Neuronal stem cell (in vitro differentiated cells): ENCODE results near the gene HSPB8.

Experiments
- DNase-seq: peaks from one replicate; pipeline ENCODE4 v3.0.0-alpha.2; 2013; ENCODE audit warnings: low spot score
- H2AFZ ChIP-seq: one replicate; pipeline ENCODE4 v1.6.1; 2013; ENCODE audit warnings: mild to moderate bottlenecking, low read length, inconsistent platforms
- H2AK5ac ChIP-seq: 2 replicates; pipeline ENCODE4 v1.6.1; 2013; ENCODE audit warnings: low read depth, mild to moderate bottlenecking, inconsistent platforms, low read length, moderate library complexity, mixed read lengths
- H2BK120ac ChIP-seq: 2 replicates; pipeline ENCODE4 v1.6.1; 2013; ENCODE audit warnings: low read depth, mild to moderate bottlenecking, inconsistent platforms, low read length, moderate library complexity, mixed read lengths
- H2BK12ac ChIP-seq: one replicate; pipeline ENCODE4 v1.6.1; 2013; ENCODE audit warnings: low read length, inconsistent platforms
- H2BK15ac ChIP-seq: 2 replicates; pipeline ENCODE4 v1.6.1; 2013; ENCODE audit warnings: mild to moderate bottlenecking, low read length, inconsistent platforms, mixed read lengths
- H2BK5ac ChIP-seq: one replicate; pipeline ENCODE4 v1.6.1; 2013; ENCODE audit warnings: inconsistent platforms, mild to moderate bottlenecking, low read length, moderate library complexity
- H3K14ac ChIP-seq: one replicate; pipeline ENCODE4 v1.6.1; 2013; ENCODE audit warnings: low read length, inconsistent platforms
- H3K18ac ChIP-seq: 2 replicates; pipeline ENCODE4 v1.6.1; 2013; ENCODE audit warnings: low read length, inconsistent platforms
- H3K23ac ChIP-seq: 2 replicates; pipeline ENCODE4 v1.6.1; 2013; ENCODE audit warnings: low read depth, mild to moderate bottlenecking, mixed read lengths, low read length, inconsistent platforms; ENCODE audit not compliant: poor library complexity
- H3K27ac ChIP-seq: replicated peaks from 3 replicates; pipeline ENCODE4 v1.5.1; 2013; ENCODE audit warnings: low read length, inconsistent platforms
- H3K27me3 ChIP-seq, 3 experiments: 2 replicates each; pipeline ENCODE4 v1.6.1; 2013; ENCODE audit warnings: low read length in 3 of 3, mild to moderate bottlenecking in 2 of 3, inconsistent platforms in 1 of 3, low read depth in 1 of 3, mixed read lengths in 1 of 3, moderate library complexity in 1 of 3; ENCODE audit not compliant: control insufficient read depth in 3 of 3, insufficient read depth in 3 of 3
- H3K36me3 ChIP-seq, 2 donors: replicated peaks in 1 of 2; 2 replicates each; pipeline ENCODE4 v1.6.1; 2013; ENCODE audit warnings: low read length in 2 of 2; ENCODE audit not compliant: control insufficient read depth in 2 of 2, insufficient read depth in 2 of 2
- H3K4ac ChIP-seq: 2 replicates; pipeline ENCODE4 v1.6.1; 2013; ENCODE audit warnings: inconsistent platforms, mild to moderate bottlenecking, low read length, moderate library complexity
- H3K4me1 ChIP-seq, 2 donors: 1 replicate in 1 of 2; 2 replicates in 1 of 2; pipeline ENCODE4 v1.6.1; 2013; ENCODE audit warnings: low read length in 2 of 2, low read depth in 1 of 2; ENCODE audit not compliant: control insufficient read depth in 2 of 2, insufficient read depth in 1 of 2
- H3K4me2 ChIP-seq: one replicate; pipeline ENCODE4 v1.6.1; 2013; ENCODE audit warnings: mild to moderate bottlenecking, low read length, inconsistent platforms; ENCODE audit not compliant: insufficient read depth, poor library complexity, severe bottlenecking
- H3K4me3 ChIP-seq, 2 donors: 2 replicates each; pipeline ENCODE4 v1.5.1; 2013; ENCODE audit warnings: low read length in 2 of 2, mild to moderate bottlenecking in 2 of 2, inconsistent platforms in 1 of 2, moderate library complexity in 1 of 2
- H3K79me1 ChIP-seq: one replicate; pipeline ENCODE4 v1.6.1; 2013; ENCODE audit warnings: low read depth, mild to moderate bottlenecking, inconsistent platforms, low read length, moderate library complexity
- H3K9ac ChIP-seq: one replicate; pipeline ENCODE4 v1.6.1; 2013; ENCODE audit warnings: mild to moderate bottlenecking, low read depth, low read length, inconsistent platforms; ENCODE audit not compliant: poor library complexity
- H3K9me3 ChIP-seq, 2 donors: replicated peaks in 1 of 2; 2 replicates each; pipeline versions ENCODE3 to v1.6.1; 2013; ENCODE audit warnings: low read length in 2 of 2, mild to moderate bottlenecking in 2 of 2, inconsistent platforms in 1 of 2, low read depth in 1 of 2, mixed read lengths in 1 of 2, moderate library complexity in 1 of 2; ENCODE audit not compliant: control insufficient read depth in 2 of 2, insufficient read depth in 1 of 2
- H4K8ac ChIP-seq: one replicate; pipeline ENCODE4 v1.6.1; 2013; ENCODE audit warnings: low read depth, mild to moderate bottlenecking, inconsistent platforms, low read length, moderate library complexity
- H4K91ac ChIP-seq: one replicate; pipeline ENCODE4 v1.6.1; 2013; ENCODE audit warnings: low read length, low read depth, mild to moderate bottlenecking, inconsistent platforms; ENCODE audit not compliant: poor library complexity
- WGBS, 2 donors: extraction: QIAGEN DNeasy Blood & Tissue Kit; methylation state at CpG; one replicate each; pipeline ENCODE4 v1.1.7; 2013; ENCODE audit warnings: missing lambda C conversion rate in 2 of 2, mixed read lengths in 1 of 2; ENCODE audit not compliant: insufficient read length in 2 of 2, insufficient replicate concordance in 1 of 2; ENCODE audit errors: extremely low coverage in 2 of 2; 5-methylcytosine and 5-hydroxymethylcytosine counted together

Gene HSPB8

DNA sequence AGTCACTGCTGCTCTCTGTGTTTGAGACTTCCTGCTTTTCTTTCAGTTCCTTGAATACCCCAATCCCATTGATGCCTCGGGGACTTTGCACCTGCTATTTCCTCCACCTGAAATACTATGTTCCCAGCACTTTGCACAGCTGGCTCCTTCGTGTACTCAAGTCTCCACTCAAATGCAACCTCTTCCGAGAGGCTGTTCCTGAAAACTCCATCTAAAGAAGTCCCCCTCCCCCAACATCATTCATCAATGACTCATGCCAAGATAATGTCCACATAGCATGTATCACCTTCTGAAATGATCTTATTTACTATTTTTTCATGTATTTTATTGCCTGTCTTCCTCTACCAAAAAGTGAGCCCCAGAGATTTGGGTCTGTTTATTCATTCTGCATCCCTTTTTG lies 48.6 kb downstream of the HSPB8 start:
- Histone ChIP-seq H4K8ac (no peak overlapping the region), H3K36me3 (no peaks in the 10 kb centered on the region), H3K9ac (no peak overlapping the region), H4K91ac (no peak overlapping the region), H2AK5ac (no peak overlapping the region), H3K27ac (no peak overlapping the region), H2BK12ac (no peak overlapping the region), H2BK120ac (no peak overlapping the region), H3K14ac (no peak overlapping the region), H2AFZ (no peak overlapping the region), H3K4ac (no peak overlapping the region), H2BK5ac (no peak overlapping the region), H3K4me2 (no peak overlapping the region), H2BK15ac (no peak overlapping the region), H3K4me3 (no peak overlapping the region), H3K18ac (no peak overlapping the region), H3K79me1 (no peaks in the 10 kb centered on the region), H3K23ac (no peak overlapping the region), H3K4me1 (peaks cover 0 to 2% of the 10 kb centered on the region in 2 donors), H3K9me3 (no peaks in the 10 kb centered on the region), H3K27me3 (no peaks in the 10 kb centered on the region)
- WGBS, 2 donors = no CpG with 5 or more reads among the region's 3 CpGs
- no peak for DNase-seq

DNA sequence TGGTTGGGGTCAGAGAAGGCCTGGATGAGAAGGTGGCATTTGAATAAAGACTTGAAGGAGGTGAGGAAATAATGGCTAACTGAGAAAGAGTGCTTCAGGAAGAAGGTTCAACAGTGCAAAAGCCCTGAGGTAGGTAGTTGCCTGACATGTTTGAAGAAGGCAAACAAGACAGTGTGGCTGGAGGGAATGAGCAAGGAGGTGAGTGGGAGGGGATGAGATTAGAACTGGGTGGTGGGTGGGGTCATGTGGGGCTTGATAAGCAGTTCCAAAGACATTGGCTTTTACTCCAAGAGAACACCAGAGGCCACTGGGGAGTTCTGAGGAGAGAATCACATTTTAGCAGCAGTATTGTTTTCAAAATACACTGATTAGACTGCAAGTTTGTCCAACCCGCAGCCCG lies 50.5 kb downstream of the HSPB8 start:
- H4K91ac ChIP-seq = no peak overlapping the region
- H2BK120ac ChIP-seq = no peak overlapping the region
- H3K79me1 ChIP-seq = no peaks in the 10 kb centered on the region
- no peak overlapping the region for H2BK12ac ChIP-seq
- no peak overlapping the region for H3K18ac ChIP-seq
- DNase-seq = no peak
- H3K14ac ChIP-seq = no peak overlapping the region
- no CpG with 5 or more reads among the region's 2 CpGs for WGBS, 2 donors
- H3K4me2 ChIP-seq = no peak overlapping the region
- no peaks in the 10 kb centered on the region for H3K36me3 ChIP-seq
- no peak overlapping the region for H3K23ac ChIP-seq
- no peak overlapping the region for H3K4ac ChIP-seq
- H2BK15ac ChIP-seq = no peak overlapping the region
- no peak overlapping the region for H3K9ac ChIP-seq
- peaks cover 0 to 5% of the 10 kb centered on the region in 2 donors for H3K4me1 ChIP-seq
- H3K27me3 ChIP-seq = no peaks in the 10 kb centered on the region
- H2AFZ ChIP-seq = no peak overlapping the region
- H3K27ac ChIP-seq = no peak overlapping the region
- H4K8ac ChIP-seq = no peak overlapping the region
- H3K9me3 ChIP-seq = no peaks in the 10 kb centered on the region
- no peak overlapping the region for H2BK5ac ChIP-seq
- no peak overlapping the region for H3K4me3 ChIP-seq
- H2AK5ac ChIP-seq = no peak overlapping the region

DNA sequence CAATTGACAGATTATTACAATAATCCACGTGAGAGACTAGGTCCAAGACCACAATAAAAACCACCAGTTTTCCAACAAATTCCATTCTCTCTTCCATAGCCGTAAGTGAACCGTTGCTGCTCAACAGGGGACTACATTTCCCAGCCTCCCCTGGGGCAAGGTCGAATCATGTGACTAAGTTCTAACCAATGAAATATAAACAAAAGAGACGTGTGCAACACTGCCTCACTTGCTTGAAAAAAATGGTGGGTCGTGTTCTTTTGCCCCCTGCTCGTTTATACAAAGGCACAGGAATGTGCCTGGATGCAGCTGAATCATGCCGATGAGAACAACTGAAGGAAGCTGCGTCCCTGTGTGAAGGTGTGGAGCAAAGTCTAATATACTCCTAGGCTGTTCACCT lies 51.1 kb downstream of the HSPB8 start:
- Histone ChIP-seq H3K23ac (no peak overlapping the region), H3K4me1 (peaks cover 0 to 4% of the 10 kb centered on the region in 2 donors), H2AK5ac (no peak overlapping the region), H3K9ac (no peak overlapping the region), H3K4me3 (no peak overlapping the region), H3K27me3 (no peaks in the 10 kb centered on the region), H3K36me3 (no peaks in the 10 kb centered on the region), H2AFZ (peak overlapping the region; percentile 57), H3K27ac (peak overlapping the region; percentile 9), H4K8ac (no peak overlapping the region), H3K14ac (no peak overlapping the region), H3K4ac (no peak overlapping the region), H2BK12ac (no peak overlapping the region), H3K79me1 (no peaks in the 10 kb centered on the region), H4K91ac (no peak overlapping the region), H2BK120ac (no peak overlapping the region), H3K4me2 (peak overlapping the region; percentile 35), H3K18ac (no peak overlapping the region), H3K9me3 (no peaks in the 10 kb centered on the region), H2BK5ac (no peak overlapping the region), H2BK15ac (no peak overlapping the region)
- peak; percentile 71 for DNase-seq
- no CpG with 5 or more reads among the region's 9 CpGs for WGBS, 2 donors

DNA sequence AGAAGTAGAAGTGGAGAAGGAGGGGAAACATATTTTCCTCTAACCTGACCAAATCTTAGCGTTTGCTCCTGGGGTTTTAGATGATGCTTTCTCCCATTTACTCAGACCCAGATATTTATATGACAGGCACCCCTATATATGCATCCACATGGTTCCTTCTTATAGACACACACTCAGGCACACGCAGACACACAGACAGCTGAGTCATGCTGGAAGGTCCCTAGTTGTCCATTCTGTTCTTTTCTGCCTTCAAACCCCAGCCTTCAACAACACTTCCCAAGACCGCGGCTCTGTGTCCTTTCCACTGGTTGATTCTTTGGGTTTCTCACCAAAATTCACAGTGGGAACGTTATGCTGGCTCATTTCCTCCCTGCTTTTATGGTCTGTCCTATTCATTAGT lies 52.1 kb downstream of the HSPB8 start:
- H3K23ac ChIP-seq = no peak overlapping the region
- H3K9ac ChIP-seq = no peak overlapping the region
- no peak for DNase-seq
- H2BK15ac ChIP-seq = no peak overlapping the region
- H2BK12ac ChIP-seq = no peak overlapping the region
- H3K36me3 ChIP-seq = no peaks in the 10 kb centered on the region
- H4K8ac ChIP-seq = no peak overlapping the region
- H3K27me3 ChIP-seq = no peaks in the 10 kb centered on the region
- H2BK5ac ChIP-seq = no peak overlapping the region
- no peak overlapping the region for H3K18ac ChIP-seq
- H3K4me3 ChIP-seq = no peak overlapping the region
- no peak overlapping the region for H2AFZ ChIP-seq
- no peak overlapping the region for H4K91ac ChIP-seq
- no peak overlapping the region for H2BK120ac ChIP-seq
- peaks cover 0 to 6% of the 10 kb centered on the region in 2 donors for H3K4me1 ChIP-seq
- H3K9me3 ChIP-seq = no peaks in the 10 kb centered on the region
- no peak overlapping the region for H3K27ac ChIP-seq
- WGBS, 2 donors = no CpG with 5 or more reads among the region's 5 CpGs
- no peak overlapping the region for H3K4ac ChIP-seq
- H3K4me2 ChIP-seq = no peak overlapping the region
- no peak overlapping the region for H3K14ac ChIP-seq
- H2AK5ac ChIP-seq = peak overlapping the region; percentile 16
- no peaks in the 10 kb centered on the region for H3K79me1 ChIP-seq
